Measurements from ENCODE around the gene WDR7. TPM values are rescaled to one million over a fixed set of nuclear protein-coding genes. Genes with fewer than 3 reads are reported as not detected.

The WDR7 gene
- total and polyA plus RNA-seq, 9 of the 15 experiments (the other 6 are each of a cell fraction or from before 2014, with no cell fraction given) = 1.4 to 9.4 (median 5.3) TPM

DNA sequence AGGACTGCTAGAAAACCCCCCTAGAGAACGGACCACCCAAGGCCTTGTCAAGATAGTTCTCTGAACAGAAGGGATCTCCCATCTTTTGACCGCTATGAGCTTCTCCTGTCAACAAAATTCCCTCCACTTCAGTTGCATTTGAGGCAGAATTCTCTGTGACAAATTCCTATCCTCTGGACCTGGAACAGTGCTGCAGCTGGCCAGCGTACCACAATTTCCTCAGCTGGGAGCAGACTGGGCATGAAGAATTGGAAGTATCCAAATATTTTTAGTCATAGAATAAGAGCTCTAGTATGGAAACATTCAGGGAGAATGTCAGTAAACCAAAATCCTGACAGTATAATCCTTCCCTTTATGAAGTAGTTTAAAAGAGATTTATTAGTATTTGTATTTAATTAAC, 348.7 kb downstream of the WDR7 start (continued):
- TF ChIP-seq, protein P1, sequence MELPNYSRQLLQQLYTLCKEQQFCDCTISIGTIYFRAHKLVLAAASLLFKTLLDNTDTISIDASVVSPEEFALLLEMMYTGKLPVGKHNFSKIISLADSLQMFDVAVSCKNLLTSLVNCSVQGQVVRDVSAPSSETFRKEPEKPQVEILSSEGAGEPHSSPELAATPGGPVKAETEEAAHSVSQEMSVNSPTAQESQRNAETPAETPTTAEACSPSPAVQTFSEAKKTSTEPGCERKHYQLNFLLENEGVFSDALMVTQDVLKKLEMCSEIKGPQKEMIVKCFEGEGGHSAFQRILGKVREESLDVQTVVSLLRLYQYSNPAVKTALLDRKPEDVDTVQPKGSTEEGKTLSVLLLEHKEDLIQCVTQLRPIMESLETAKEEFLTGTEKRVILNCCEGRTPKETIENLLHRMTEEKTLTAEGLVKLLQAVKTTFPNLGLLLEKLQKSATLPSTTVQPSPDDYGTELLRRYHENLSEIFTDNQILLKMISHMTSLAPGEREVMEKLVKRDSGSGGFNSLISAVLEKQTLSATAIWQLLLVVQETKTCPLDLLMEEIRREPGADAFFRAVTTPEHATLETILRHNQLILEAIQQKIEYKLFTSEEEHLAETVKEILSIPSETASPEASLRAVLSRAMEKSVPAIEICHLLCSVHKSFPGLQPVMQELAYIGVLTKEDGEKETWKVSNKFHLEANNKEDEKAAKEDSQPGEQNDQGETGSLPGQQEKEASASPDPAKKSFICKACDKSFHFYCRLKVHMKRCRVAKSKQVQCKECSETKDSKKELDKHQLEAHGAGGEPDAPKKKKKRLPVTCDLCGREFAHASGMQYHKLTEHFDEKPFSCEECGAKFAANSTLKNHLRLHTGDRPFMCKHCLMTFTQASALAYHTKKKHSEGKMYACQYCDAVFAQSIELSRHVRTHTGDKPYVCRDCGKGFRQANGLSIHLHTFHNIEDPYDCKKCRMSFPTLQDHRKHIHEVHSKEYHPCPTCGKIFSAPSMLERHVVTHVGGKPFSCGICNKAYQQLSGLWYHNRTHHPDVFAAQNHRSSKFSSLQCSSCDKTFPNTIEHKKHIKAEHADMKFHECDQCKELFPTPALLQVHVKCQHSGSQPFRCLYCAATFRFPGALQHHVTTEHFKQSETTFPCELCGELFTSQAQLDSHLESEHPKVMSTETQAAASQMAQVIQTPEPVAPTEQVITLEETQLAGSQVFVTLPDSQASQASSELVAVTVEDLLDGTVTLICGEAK (IDR thresholded peaks at IDR 0.05) = no peak
- TF ChIP-seq, protein P1 (CRISPR knock-in tag; IDR thresholded peaks at IDR 0.05) = no peak
- no peak for TF ChIP-seq PML (IDR thresholded peaks at IDR 0.05; ENCODE audit: low read length)
- no peak for TF ChIP-seq DACH1 (IDR thresholded peaks at IDR 0.05; ENCODE audit: partially characterized antibody)
- no peak for TF ChIP-seq NCOA1 (IDR thresholded peaks at IDR 0.05; ENCODE audit: low read depth)
- no peak for TF ChIP-seq CTBP1 (IDR thresholded peaks at IDR 0.05; ENCODE audit: borderline replicate concordance)

Data from K562 (cell line).